ENCODE data around the gene RAD9A.

- TF ChIP-seq LEF1 (IDR thresholded peaks at IDR 0.05; ENCODE audit: borderline replicate concordance) (no peak), SP1 (IDR thresholded peaks at IDR 0.05) (no peak), FOXM1 (IDR thresholded peaks at IDR 0.05; ENCODE audit: borderline replicate concordance) (no peak), BHLHE40 (IDR thresholded peaks at IDR 0.05; ENCODE audit: borderline replicate concordance) (no peak), FOXK2 (IDR thresholded peaks at IDR 0.05) (no peak), FOXA1 (IDR thresholded peaks at IDR 0.05) (no peak), TARDBP (IDR thresholded peaks at IDR 0.05) (no peak), ELF4 (IDR thresholded peaks at IDR 0.05) (no peak)
Measured at GRCh38 chr11:67439321-67440228, 47.8 kb downstream of the RAD9A start.

All from HEK293T (cell line).